B cell (primary cell): ENCODE results near the gene ARHGAP12. TPM values are rescaled to one million over a fixed set of nuclear protein-coding genes. Genes with fewer than 3 reads are reported as not detected.

ENCODE experiments used
- ATAC-seq: fragments of 200-7000 bp; cut with Tn5 transposase; one replicate; pipeline ENCODE4 v1.10.0; 2021; ENCODE audit warnings: low read depth, mild to moderate bottlenecking, moderate number of reproducible peaks, moderate library complexity
- CTCF ChIA-PET: fragments of 350-600 bp; sonication (Branson Sonifier 250); formaldehyde crosslinking; loops from one replicate; lab custom pipeline; 2021; ENCODE audit warnings: antibody characterized with exemption, inconsistent platforms; lab: Charles Lee
- POLR2A ChIA-PET: fragments of 350-600 bp; sonication (Branson Sonifier 250); formaldehyde crosslinking; loops from one replicate; lab custom pipeline; 2021; ENCODE audit warnings: antibody characterized with exemption; lab: Charles Lee
- DNase-seq: peaks from one replicate; pipeline ENCODE4 v3.0.0; 2013
- H2AFZ ChIP-seq: 2 replicates; pipeline ENCODE4 v1.6.1; 2012; ENCODE audit warnings: mild to moderate bottlenecking, low read depth, low read length; ENCODE audit not compliant: insufficient read depth, poor library complexity, severe bottlenecking
- H3K27ac ChIP-seq, 2 donors: 1 replicate in 1 of 2; 2 replicates in 1 of 2; pipeline ENCODE4 v1.5.1; 2012 to 2013; ENCODE audit warnings: low read length in 2 of 2, mild to moderate bottlenecking in 2 of 2, moderate library complexity in 1 of 2
- H3K27me3 ChIP-seq, 4 experiments: fragments of 200-600 bp in 1 of 4; sonication (generic) in 1 of 4; replicated peaks in 1 of 4; 1 replicate in 2 of 4; 2 replicates in 2 of 4; pipeline versions ENCODE4 v1.6.1 to v1.7.0; 2013 to 2016; ENCODE audit warnings: low read length in 3 of 4, mild to moderate bottlenecking in 2 of 4, mixed read lengths in 1 of 4, moderate library complexity in 1 of 4; ENCODE audit not compliant: insufficient read depth in 4 of 4, control insufficient read depth in 3 of 4; ENCODE audit errors: control extremely low read depth in 1 of 4
- H3K36me3 ChIP-seq, 2 experiments: replicated peaks in 1 of 2; 1 replicate in 1 of 2; 2 replicates in 1 of 2; pipeline versions ENCODE4 v1.6.1 to v1.7.1; 2013; ENCODE audit warnings: low read length in 1 of 2; ENCODE audit not compliant: insufficient read depth in 2 of 2, control insufficient read depth in 1 of 2; ENCODE audit errors: control extremely low read depth in 1 of 2, extremely low read depth in 1 of 2
- H3K4me1 ChIP-seq, 2 donors: fragments of 200-600 bp in 1 of 2; sonication (generic) in 1 of 2; 1 replicate in 1 of 2; 2 replicates in 1 of 2; pipeline versions ENCODE4 v1.5.1 to v1.6.1; 2013 to 2017; ENCODE audit warnings: low read length in 2 of 2; ENCODE audit not compliant: control insufficient read depth in 2 of 2, insufficient read depth in 2 of 2
- H3K4me2 ChIP-seq: replicated peaks from 2 replicates; pipeline ENCODE3; 2012; ENCODE audit warnings: mild to moderate bottlenecking, low read depth, low read length; ENCODE audit not compliant: poor library complexity, severe bottlenecking
- H3K4me3 ChIP-seq, 5 experiments: fragments of 200-600 bp in 1 of 5; sonication (generic) in 1 of 5; 1 replicate in 3 of 5; 2 replicates in 2 of 5; pipeline versions ENCODE4 v1.5.1 to v1.7.0; 2011 to 2016; ENCODE audit warnings: low read length in 4 of 5, mild to moderate bottlenecking in 4 of 5, low read depth in 2 of 5, control low read depth in 1 of 5, moderate library complexity in 1 of 5; ENCODE audit not compliant: insufficient read depth in 1 of 5; ENCODE audit errors: control extremely low read depth in 1 of 5, extremely low read depth in 1 of 5
- H3K79me2 ChIP-seq: fragments of 200-600 bp; sonication (generic); one replicate; pipeline ENCODE4 v1.6.0; 2016; ENCODE audit warnings: low read length; ENCODE audit not compliant: control insufficient read depth, insufficient read depth
- H3K9ac ChIP-seq: fragments of 200-600 bp; sonication (generic); 2 replicates; pipeline ENCODE4 v1.6.1; 2017; ENCODE audit warnings: mild to moderate bottlenecking, low read length, moderate library complexity
- H3K9me3 ChIP-seq, 3 donors: one replicate each; pipeline versions ENCODE4 v1.6.1 to v1.7.1; 2013; ENCODE audit warnings: low read length in 2 of 3; ENCODE audit not compliant: control insufficient read depth in 2 of 3, insufficient read depth in 1 of 3; ENCODE audit errors: control extremely low read depth in 1 of 3
- H4K20me1 ChIP-seq: 2 replicates; pipeline ENCODE4 v1.6.0; 2012; ENCODE audit warnings: mild to moderate bottlenecking, low read length; ENCODE audit not compliant: insufficient read depth, control insufficient read depth, poor library complexity, severe bottlenecking
- H3K27ac Mint-ChIP-seq: one replicate; pipeline ENCODE4 v1.8.0; 2021; ENCODE audit warnings: mixed read lengths
- H3K27me3 Mint-ChIP-seq: one replicate; pipeline ENCODE4 v1.8.0; 2021; ENCODE audit warnings: mixed read lengths
- H3K4me1 Mint-ChIP-seq: one replicate; pipeline ENCODE4 v1.8.0; 2021; ENCODE audit warnings: mixed read lengths
- H3K4me3 Mint-ChIP-seq: one replicate; pipeline ENCODE4 v1.8.0; 2021; ENCODE audit warnings: mixed read lengths
- H3K9me3 Mint-ChIP-seq: one replicate; pipeline ENCODE4 v1.8.0; 2022; ENCODE audit warnings: mixed read lengths; ENCODE audit not compliant: insufficient read depth
- CTCF ChIP-seq: fragments of 200-600 bp; IDR thresholded peaks from one replicate; pipeline ENCODE4 v1.8.0; 2022; ENCODE audit warnings: antibody characterized with exemption, mild to moderate bottlenecking
- EZH2 ChIP-seq: IDR thresholded peaks from 2 replicates; pipeline ENCODE4 v1.6.1; 2012; ENCODE audit warnings: borderline replicate concordance, low read depth, mild to moderate bottlenecking, moderate library complexity, low read length; ENCODE audit not compliant: insufficient read depth, poor library complexity, severe bottlenecking
- WGBS: methylation state at CpG from one replicate; pipeline ENCODE4 v1.1.5; 2013; ENCODE audit warnings: missing lambda C conversion rate; ENCODE audit not compliant: insufficient coverage; 5-methylcytosine and 5-hydroxymethylcytosine counted together
- intact Hi-C: fragments of 100-400 bp; cut with micrococcal nuclease; formaldehyde crosslinking; loops from one replicate; pipeline ENCODE4 v1.10.0; 2022
- polyA plus RNA-seq: library from polyadenylated mRNA; depleted of rRNA; stranded (reverse); fragments of >200 nt; gene quantifications from 2 replicates; pipeline ENCODE4 v1.2.3, GENCODE V29; 2012
- total RNA-seq, 2 donors: library from RNA; stranded (reverse); fragments of 120-200 nt in 1 of 2; gene quantifications; 1 replicate in 1 of 2; 2 replicates in 1 of 2; pipeline versions ENCODE4 v1.2.3 to v1.2.4, GENCODE V29; 2013 to 2022

ARHGAP12 gene
- total and polyA plus RNA-seq, 2 donors (not counting 1 experiment from before 2014, with no cell fraction given) = 12.3 to 45.3 TPM

GRCh38 chr10:31808258-31809218 lies 120.1 kb downstream of the ARHGAP12 start:
- no peaks in the 10 kb centered on the region for H3K9me3 ChIP-seq
- TF ChIP-seq EZH2 (no peak), CTCF (peak; percentile 78)
- WGBS = 100% methylated on average over 1 of the region's 6 CpGs
- Mint-ChIP-seq H3K4me1 (peaks cover 3% of the 10 kb centered on the region), H3K27me3 (no peaks in the 10 kb centered on the region), H3K4me3 (no peak overlapping the region), H3K9me3 (no peaks in the 10 kb centered on the region), H3K27ac (no peak overlapping the region)
- H3K4me2 ChIP-seq = peak overlapping the region; percentile 27
- no peak overlapping the region for H2AFZ ChIP-seq
- H3K4me1 ChIP-seq = peaks cover 0 to 3% of the 10 kb centered on the region in 2 donors
- intact Hi-C loops = loop anchor here (1.0 to 5.0 kb wide), 4 partner anchors 38 to 1121 kb away; partner anchors contain the start of gene ZNF438
- ChIA-PET POLR2A (no interaction called here), CTCF (interaction anchor here (0.6 to 4.3 kb wide), 18 partner anchors 8 to 1565 kb away, joined by 3 to 49 read pairs (median 4); no protein-coding TSS in a partner anchor)
- no peak overlapping the region for H3K4me3 ChIP-seq
- H3K36me3 ChIP-seq = peaks cover 0 to 8% of the 10 kb centered on the region in 2 experiments
- no peaks in the 10 kb centered on the region for H4K20me1 ChIP-seq
- H3K9ac ChIP-seq = no peak overlapping the region
- ATAC-seq = no peak
- H3K27me3 ChIP-seq = no peaks in the 10 kb centered on the region
- no peak overlapping the region for H3K27ac ChIP-seq
- no peaks in the 10 kb centered on the region for H3K79me2 ChIP-seq
- DNase-seq = peak; percentile 71
